DOHH2 (cell line): ENCODE results near the gene BSND.

Experiments used
- H3F3A ChIP-seq: fragments of 200-600 bp; sonication (generic), shearing (Covaris generic); 2 replicates; pipeline ENCODE4 v1.6.0; 2016; ENCODE audit warnings: antibody characterized with exemption, mild to moderate bottlenecking; ENCODE audit not compliant: control insufficient read depth, insufficient read depth
- H3K27ac ChIP-seq: fragments of 200-600 bp; sonication (generic); 2 replicates; pipeline ENCODE4 v1.5.1; 2014; ENCODE audit warnings: low read depth, mild to moderate bottlenecking, low read length, moderate library complexity
- H3K27me3 ChIP-seq: fragments of 200-600 bp; sonication (generic); 2 replicates; pipeline ENCODE4 v1.6.1; 2014; ENCODE audit warnings: mild to moderate bottlenecking, low read length, mixed read lengths; ENCODE audit not compliant: control insufficient read depth
- H3K36me3 ChIP-seq: fragments of 200-600 bp; sonication (generic); 2 replicates; pipeline ENCODE4 v1.6.1; 2014; ENCODE audit warnings: mild to moderate bottlenecking, low read length, moderate library complexity, mixed read lengths; ENCODE audit not compliant: control insufficient read depth
- H3K4me1 ChIP-seq: fragments of 200-600 bp; sonication (generic); 2 replicates; pipeline ENCODE4 v1.6.1; 2014; ENCODE audit warnings: mild to moderate bottlenecking, low read length, mixed read lengths; ENCODE audit not compliant: control insufficient read depth
- H3K4me2 ChIP-seq: fragments of 200-600 bp; sonication (generic); 2 replicates; pipeline ENCODE4 v1.6.0; 2014; ENCODE audit warnings: mild to moderate bottlenecking, low read length, moderate library complexity
- H3K4me3 ChIP-seq: fragments of 200-600 bp; sonication (generic); 2 replicates; pipeline ENCODE4 v1.5.1; 2014; ENCODE audit warnings: mild to moderate bottlenecking, low read length, mixed read lengths
- H3K79me2 ChIP-seq: fragments of 200-600 bp; sonication (generic); 2 replicates; pipeline ENCODE4 v1.6.1; 2014; ENCODE audit warnings: mild to moderate bottlenecking, low read length, mixed read lengths; ENCODE audit not compliant: control insufficient read depth
- H3K9me2 ChIP-seq: fragments of 200-600 bp; sonication (generic); replicated peaks from 2 replicates; pipeline ENCODE4 v1.6.1; 2014; ENCODE audit warnings: mild to moderate bottlenecking, low read length, mixed read lengths; ENCODE audit not compliant: control insufficient read depth
- H3K9me3 ChIP-seq: fragments of 200-600 bp; sonication (generic); 2 replicates; pipeline ENCODE4 v1.6.1; 2014; ENCODE audit warnings: antibody characterized with exemption, low read length, mixed read lengths; ENCODE audit not compliant: control insufficient read depth, insufficient read depth
- H4K20me1 ChIP-seq: fragments of 200-600 bp; sonication (generic); 2 replicates; pipeline ENCODE4 v1.6.0; 2014; ENCODE audit warnings: low read depth, mild to moderate bottlenecking, antibody characterized with exemption, low read length, moderate library complexity; ENCODE audit not compliant: control insufficient read depth, insufficient read depth
- EZH2phosphoT487 ChIP-seq: fragments of 200-600 bp; sonication (generic); IDR thresholded peaks from 2 replicates; pipeline ENCODE4 v1.6.1; 2017; ENCODE audit warnings: borderline replicate concordance, mild to moderate bottlenecking, antibody characterized with exemption, low read length, moderate library complexity, mixed read lengths
- TF ChIP-seq, protein P1 (sequence below): fragments of 200-600 bp; sonication (generic); IDR thresholded peaks from one replicate; pipeline ENCODE4 v1.5.1; 2014; ENCODE audit warnings: antibody characterized with exemption, mild to moderate bottlenecking, low read depth, low read length; ENCODE audit not compliant: poor library complexity, severe bottlenecking

The BSND gene

GRCh38 chr1:55015123-55015522 is 16.4 kb downstream of the BSND start:
- Histone ChIP-seq H4K20me1 (no peaks in the 10 kb centered on the region), H3F3A (no peaks in the 10 kb centered on the region), H3K9me2 (no peaks in the 10 kb centered on the region), H3K36me3 (no peaks in the 10 kb centered on the region), H3K27me3 (no peaks in the 10 kb centered on the region; the same call in none of the 2 replicates), H3K9me3 (no peaks in the 10 kb centered on the region), H3K4me2 (no peak overlapping the region), H3K79me2 (no peaks in the 10 kb centered on the region), H3K27ac (no peak overlapping the region), H3K4me1 (no peaks in the 10 kb centered on the region), H3K4me3 (no peak overlapping the region)
- TF ChIP-seq EZH2phosphoT487 = no peak
- TF ChIP-seq, protein P1, sequence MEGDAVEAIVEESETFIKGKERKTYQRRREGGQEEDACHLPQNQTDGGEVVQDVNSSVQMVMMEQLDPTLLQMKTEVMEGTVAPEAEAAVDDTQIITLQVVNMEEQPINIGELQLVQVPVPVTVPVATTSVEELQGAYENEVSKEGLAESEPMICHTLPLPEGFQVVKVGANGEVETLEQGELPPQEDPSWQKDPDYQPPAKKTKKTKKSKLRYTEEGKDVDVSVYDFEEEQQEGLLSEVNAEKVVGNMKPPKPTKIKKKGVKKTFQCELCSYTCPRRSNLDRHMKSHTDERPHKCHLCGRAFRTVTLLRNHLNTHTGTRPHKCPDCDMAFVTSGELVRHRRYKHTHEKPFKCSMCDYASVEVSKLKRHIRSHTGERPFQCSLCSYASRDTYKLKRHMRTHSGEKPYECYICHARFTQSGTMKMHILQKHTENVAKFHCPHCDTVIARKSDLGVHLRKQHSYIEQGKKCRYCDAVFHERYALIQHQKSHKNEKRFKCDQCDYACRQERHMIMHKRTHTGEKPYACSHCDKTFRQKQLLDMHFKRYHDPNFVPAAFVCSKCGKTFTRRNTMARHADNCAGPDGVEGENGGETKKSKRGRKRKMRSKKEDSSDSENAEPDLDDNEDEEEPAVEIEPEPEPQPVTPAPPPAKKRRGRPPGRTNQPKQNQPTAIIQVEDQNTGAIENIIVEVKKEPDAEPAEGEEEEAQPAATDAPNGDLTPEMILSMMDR = no peak

DNA sequence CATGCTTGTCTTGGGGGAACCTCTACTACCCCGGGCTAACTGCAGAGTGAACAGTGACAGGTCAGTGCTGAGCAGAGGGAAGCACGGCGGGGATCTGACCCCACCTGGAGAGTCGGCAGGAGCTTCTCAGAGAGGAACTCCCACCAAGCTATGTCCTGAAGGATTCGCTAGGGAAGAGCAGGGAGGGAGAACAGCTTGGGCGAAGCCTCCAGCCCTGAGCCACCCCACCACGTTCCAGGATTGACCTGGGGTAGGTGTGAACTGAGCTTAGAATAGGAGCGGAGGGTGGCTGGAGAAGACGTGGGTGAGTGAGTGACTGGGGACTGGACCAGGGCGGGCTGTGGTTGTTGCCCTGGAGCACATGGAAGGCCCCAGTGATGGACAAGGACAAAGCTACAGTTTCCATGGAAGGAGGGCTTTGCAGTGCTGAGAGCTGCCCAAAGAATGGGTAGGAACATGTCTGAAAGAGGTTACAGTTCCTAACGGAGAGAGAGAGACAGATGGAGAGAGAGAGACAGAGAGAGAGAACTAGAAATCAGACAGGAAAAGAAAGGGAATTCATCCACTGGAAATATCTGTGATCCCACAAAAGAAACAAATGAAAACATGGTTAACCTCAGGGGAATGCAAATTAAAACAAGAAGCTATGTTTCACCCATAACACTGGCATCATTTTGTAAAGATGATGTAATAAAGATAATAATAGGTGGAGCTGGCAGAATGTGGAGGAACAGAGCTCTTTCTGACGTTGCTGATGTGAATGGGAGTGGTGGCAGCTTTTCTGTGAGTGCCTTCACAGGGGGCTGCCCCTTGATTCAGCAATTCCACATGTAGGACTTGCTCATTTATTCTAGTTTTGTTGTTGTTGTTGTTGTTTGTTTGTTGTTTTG is 17.2 kb downstream of the BSND start:
- Histone ChIP-seq H3K79me2 (no peaks in the 10 kb centered on the region), H4K20me1 (no peaks in the 10 kb centered on the region), H3K4me2 (no peak overlapping the region), H3F3A (no peaks in the 10 kb centered on the region), H3K4me3 (no peak overlapping the region), H3K36me3 (no peaks in the 10 kb centered on the region), H3K9me3 (no peaks in the 10 kb centered on the region), H3K9me2 (no peaks in the 10 kb centered on the region), H3K4me1 (no peaks in the 10 kb centered on the region), H3K27me3 (no peaks in the 10 kb centered on the region; the same call in none of the 2 replicates), H3K27ac (no peak overlapping the region)
- TF ChIP-seq, protein P1 = no peak
- TF ChIP-seq EZH2phosphoT487 = no peak

DNA sequence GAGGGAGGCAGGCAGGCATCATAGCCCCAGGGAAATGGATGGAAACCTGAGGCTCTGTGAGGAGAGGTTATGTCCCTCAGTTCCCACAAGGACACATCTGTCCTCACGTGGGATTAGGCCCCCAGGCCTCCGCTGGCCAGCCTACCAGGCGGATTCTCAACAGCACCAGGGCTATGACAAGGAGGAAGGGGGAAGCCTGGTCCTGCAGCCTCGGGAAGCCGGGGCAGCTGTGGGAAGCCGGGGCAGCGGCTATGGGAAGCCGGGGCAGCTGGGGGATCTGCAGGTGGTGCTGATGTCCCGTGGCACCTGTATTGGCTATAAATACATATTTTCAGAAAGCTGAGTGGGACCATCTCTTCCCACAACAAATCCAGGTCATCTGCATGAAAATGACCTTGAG is 19.7 kb downstream of the BSND start:
- H3K4me1 ChIP-seq = no peaks in the 10 kb centered on the region
- no peak overlapping the region for H3K4me3 ChIP-seq
- H4K20me1 ChIP-seq = no peaks in the 10 kb centered on the region
- no peak for TF ChIP-seq EZH2phosphoT487
- TF ChIP-seq, protein P1 = no peak
- H3K36me3 ChIP-seq = no peaks in the 10 kb centered on the region
- no peak overlapping the region for H3K4me2 ChIP-seq
- no peaks in the 10 kb centered on the region for H3F3A ChIP-seq
- H3K9me3 ChIP-seq = no peaks in the 10 kb centered on the region
- H3K79me2 ChIP-seq = no peaks in the 10 kb centered on the region
- H3K27me3 ChIP-seq = no peaks in the 10 kb centered on the region; the same call in none of the 2 replicates
- no peaks in the 10 kb centered on the region for H3K9me2 ChIP-seq
- no peak overlapping the region for H3K27ac ChIP-seq
